ENCODE results near the gene BMAL1. TPM values are rescaled to one million over a fixed set of nuclear protein-coding genes. Genes with fewer than 3 reads are reported as not detected.

The BMAL1 gene
- total RNA-seq, 1 experiment from 2014 or later: 8.8 TPM

DNA sequence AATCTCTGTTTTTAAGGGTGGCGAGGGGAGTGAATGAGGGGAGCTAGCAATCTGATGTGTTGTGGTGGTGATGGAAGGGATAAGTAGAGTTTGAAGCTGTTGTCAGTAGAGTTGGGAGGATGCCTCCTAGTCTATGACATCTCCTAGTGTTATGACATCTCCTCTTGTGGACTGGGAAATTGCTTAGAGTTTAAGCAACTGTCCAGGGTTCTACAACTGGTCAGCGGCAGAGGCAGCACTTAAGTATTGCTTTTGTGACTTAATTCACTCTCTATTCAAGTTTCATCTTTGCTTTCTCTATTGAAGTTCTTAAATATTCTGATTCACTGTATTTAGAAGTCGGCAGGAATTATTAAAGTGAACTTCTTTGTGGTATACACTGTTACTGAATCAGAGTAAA, 13.8 kb downstream of the BMAL1 start:
- DNase-seq (ENCODE audit: low read depth): no peak

- DNase-seq (ENCODE audit: low read depth): no peak
These were observed 14.2 kb downstream of the BMAL1 start for GRCh38 chr11:13291800-13292199.

- no peak for DNase-seq (ENCODE audit: low read depth)
These were observed 15.4 kb downstream of the BMAL1 start for GRCh38 chr11:13292970-13293369.

- DNase-seq (ENCODE audit: low read depth): no peak
These were observed 16.6 kb downstream of the BMAL1 start for GRCh38 chr11:13294178-13294577.

- DNase-seq (ENCODE audit: low read depth): no peak
These were observed 17.4 kb downstream of the BMAL1 start for GRCh38 chr11:13294771-13295579.

DNA sequence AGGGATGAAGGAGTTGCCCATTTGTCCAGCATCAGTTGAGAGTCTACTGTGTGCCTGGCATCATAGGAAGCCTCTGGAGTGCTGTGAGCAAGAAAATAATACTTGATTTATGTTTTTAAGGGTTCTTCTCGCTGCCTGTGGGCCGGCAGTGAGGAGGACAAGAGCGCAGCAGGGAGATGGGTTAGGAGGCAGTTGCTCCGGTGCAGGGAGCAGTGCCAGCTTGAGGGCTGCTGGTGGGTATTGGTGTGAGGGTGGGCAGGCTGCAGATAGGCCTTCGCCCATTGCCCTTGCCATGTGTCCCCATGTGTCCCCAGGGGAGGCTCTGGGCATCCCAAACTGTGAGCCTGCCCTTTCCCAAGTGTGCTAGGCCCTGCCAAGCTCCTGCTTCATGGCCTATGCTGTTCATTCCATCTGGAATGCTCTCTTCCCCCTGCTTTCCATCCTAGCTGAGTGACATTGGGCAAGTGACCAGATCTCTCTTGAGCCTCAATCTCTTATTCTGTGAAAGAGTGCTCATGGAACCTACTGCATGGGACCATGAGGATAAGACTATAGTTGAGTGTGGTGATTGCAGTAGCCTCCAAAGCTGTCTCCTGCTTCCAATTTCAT, 19.8 kb downstream of the BMAL1 start:
- no peak for DNase-seq (ENCODE audit: low read depth)

GRCh38 chr11:13297917-13298356, 20.3 kb downstream of the BMAL1 start:
- DNase-seq (ENCODE audit: low read depth): peak; percentile 45

DNA sequence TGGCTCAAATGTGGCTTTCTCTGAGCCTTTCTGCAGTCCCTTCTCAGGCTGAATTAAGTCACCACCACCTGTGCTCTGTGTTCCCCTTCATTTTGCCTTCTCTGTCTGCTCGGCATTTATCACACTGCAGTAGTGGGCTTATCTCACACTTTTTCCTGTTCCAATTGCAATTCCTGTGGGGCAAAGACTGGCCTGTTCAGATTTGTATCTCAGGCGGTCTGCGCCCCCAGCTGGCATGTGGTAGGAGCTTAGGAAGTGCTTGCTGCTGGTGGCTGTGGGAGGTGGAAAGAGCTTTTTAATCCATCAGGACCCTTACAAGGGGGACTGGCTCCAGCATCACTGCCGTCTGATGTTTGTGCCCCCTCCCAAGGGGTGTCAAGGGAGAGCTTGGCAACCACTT, 21.2 kb downstream of the BMAL1 start:
- DNase-seq (ENCODE audit: low read depth): no peak

DNA sequence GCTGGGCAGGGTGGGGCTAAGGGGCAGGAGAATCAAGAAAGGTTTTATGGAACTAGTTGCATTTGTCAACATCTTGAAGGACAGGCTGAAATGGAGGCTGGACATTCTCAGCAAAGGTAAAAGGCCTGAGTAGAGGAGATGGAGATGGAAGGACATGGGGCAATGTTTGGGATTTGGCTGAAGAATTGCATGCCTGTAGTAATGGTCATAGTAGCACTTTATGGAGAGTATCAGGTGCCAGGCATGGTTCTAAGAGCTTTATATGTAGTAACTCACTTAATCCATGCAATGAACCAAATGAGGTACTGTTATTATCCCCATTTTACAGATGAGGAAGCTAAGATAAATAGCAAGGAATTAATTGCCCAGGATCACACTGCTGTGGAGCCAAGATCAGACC, 23.9 kb downstream of the BMAL1 start:
- no peak for DNase-seq (ENCODE audit: low read depth)

DNA sequence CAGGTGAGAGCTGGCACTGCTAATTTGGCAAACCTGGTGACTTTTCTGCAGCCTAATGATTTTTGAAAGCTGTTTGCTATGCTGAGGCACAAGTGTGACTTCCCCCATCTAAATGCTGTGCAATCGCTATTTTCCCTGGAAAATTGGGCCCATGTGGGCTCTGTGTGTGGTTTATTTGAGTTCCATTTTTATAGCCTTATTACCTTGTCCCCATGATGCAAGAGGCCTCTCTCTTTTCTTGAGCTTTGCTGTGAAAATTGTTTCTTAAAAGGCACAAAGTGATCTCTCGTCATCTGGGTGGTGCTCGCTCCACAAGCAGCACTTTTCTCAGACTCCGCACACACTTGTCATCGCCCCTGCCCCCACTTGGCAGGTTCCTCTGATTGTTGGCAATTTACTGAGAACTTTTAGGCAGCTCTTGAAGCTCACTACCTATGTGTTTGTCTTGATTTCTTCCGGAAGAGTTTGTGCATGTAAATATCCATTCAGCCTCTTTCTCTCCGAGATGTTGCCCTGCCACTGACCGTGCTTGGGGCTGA, 24.9 kb downstream of the BMAL1 start:
- no peak for DNase-seq (ENCODE audit: low read depth)

- no peak for DNase-seq (ENCODE audit: low read depth)
These were observed 26.4 kb downstream of the BMAL1 start for GRCh38 chr11:13303668-13304649.

- DNase-seq (ENCODE audit: low read depth): no peak
These were observed 27.2 kb downstream of the BMAL1 start for GRCh38 chr11:13304655-13305335.

- DNase-seq (ENCODE audit: low read depth): no peak
These were observed 31.1 kb downstream of the BMAL1 start for GRCh38 chr11:13308704-13309103.

DNA sequence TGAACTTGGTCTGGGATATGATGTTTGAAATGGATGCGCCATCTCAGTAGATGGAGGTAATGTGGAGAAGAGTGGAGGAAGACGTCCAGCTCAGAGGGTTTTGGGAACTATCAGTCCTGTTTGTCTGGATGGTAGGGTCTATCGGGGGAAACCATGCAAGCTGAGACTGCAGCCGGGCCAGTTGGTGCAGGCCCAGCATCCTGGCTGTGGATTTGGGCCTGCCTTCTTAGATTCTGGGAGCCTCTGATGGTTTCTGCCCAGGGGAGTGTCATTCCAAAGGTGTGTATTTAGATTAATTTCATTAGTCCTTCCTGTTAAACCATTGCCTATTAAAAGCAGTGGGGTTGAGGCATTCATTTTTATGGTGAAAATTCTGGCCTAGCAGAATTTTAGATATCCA, 31.6 kb downstream of the BMAL1 start:
- DNase-seq (ENCODE audit: low read depth): no peak

DNA sequence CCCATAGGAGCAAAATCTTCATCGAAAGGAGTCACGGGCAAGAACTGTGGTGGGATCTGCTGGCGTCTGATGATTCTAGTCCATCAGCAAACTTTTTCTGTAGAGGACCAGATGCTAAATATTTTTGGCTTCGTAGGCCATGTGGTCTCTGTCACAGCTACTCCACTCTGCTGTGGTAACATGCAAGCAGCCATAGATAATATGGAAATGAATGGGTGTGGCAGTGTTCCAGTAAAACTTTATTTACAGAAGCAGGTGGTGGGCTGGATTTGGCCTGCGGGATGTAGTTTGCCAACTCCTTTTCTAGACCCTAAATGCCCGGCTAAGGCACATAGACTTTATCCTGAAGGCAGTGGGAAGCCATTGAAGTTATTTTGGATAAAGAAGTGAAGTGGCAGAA, 32.9 kb downstream of the BMAL1 start:
- DNase-seq (ENCODE audit: low read depth): no peak

GRCh38 chr11:13311570-13311969, 34.0 kb downstream of the BMAL1 start:
- no peak for DNase-seq (ENCODE audit: low read depth)

DNA sequence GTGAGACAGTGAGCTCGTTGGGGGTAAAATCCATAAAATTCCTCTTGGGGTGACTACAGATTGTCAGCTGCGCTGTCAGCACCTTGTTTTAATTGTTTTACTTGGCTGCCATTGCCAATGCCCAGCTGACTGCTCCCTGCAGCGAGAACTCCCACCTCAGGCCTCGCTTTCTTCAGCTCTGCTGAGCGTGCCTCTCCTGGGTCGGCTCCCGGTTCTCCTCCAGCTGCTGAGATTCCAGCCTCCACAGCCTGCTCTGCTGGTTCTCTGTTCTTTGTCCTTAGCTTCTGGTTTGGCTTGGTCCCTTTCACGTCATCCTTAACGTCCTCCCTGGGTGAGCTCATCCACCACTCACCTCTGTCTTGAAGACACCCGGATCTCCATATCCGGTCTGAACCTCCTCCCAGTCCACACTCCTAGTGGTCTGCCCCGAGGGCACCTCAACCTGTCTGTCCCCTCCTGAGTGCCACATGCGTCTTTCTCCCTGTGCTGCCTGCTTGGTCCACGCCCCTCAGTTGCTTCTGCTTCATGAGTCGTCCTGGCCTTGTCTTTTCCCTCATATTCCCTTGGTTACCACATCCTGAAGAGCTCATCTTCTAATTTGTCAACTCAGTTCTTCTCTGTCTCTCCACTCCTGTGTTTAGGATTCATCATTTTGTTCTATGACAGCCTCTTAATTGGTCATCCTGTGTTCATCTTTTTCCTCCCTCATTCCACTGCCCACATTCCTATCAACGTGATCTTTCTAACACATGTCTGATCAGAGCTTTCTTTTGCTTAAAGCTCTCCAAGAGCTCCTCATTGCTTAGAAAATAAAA, 35.6 kb downstream of the BMAL1 start:
- DNase-seq (ENCODE audit: low read depth): no peak

DNA sequence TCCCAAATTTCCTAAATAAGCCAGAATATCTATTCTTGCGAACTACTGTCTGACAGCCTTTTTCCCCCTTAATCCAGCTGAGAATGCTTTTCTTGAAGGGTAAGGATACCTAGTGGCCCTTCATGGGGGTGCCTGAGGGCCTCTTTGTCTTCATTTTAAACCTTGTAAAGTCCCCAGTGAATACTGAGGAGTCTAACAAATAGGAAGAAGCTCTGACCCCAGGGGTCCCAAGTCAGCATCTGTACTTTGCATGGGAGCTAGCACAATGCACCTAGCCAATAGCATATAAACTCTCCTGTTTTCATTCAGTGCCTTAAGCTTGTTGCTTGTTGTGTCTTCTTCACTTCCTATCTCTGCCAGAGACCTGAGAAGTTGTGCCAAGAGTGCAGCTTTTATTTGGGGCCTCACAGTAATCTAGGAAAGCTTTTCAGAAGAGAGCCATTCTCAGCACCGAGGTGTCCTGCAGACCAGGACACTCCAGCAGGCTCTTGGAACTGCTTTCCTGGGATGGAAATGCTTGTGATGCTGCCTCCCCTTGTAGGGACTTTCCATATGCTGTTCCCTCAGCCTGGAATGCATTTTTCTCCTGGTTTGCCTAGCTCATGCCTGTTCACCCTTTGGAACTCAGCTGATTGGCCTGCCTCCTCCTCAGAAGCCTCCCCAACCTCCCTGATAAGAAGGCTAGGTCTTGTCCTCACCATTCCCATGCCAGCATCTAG, 37.2 kb downstream of the BMAL1 start:
- DNase-seq (ENCODE audit: low read depth): no peak

GRCh38 chr11:13315517-13316432, 38.2 kb downstream of the BMAL1 start:
- DNase-seq (ENCODE audit: low read depth): peak; percentile 76

Measured in RPMI7951 (cell line).